HG03159 (cell line): Measurements from ENCODE around the gene FIBCD1.

ENCODE experiments used
- ATAC-seq: cut with Tn5 transposase; IDR thresholded peaks from one replicate; pipeline ENCODE4 v1.9.1; 2021; ENCODE audit warnings: mild to moderate bottlenecking, moderate library complexity; ENCODE audit not compliant: unreplicated experiment

Gene FIBCD1

GRCh38 chr9:130862747-130863146 is 76.3 kb downstream of the FIBCD1 start:
- ATAC-seq: no peak

DNA sequence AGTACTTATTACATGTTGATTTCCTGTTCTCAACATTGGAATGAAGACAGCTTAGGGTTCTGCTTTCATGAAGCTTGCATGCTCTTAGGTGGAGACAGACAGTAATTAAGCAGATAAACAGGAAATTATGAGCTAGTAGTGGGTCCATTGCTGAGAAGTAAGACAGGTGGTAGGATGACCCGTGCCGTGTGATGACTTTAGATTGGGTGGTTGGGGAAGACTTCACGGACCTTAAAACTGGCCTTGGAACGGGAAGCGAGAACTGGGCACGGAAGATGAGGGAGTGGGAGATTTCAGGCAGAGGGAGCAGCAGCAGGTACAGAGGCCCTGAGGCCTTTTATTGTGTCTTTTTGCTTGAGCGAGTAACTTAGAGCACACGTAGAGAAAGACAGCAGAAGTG is 76.8 kb downstream of the FIBCD1 start:
- ATAC-seq: no peak

DNA sequence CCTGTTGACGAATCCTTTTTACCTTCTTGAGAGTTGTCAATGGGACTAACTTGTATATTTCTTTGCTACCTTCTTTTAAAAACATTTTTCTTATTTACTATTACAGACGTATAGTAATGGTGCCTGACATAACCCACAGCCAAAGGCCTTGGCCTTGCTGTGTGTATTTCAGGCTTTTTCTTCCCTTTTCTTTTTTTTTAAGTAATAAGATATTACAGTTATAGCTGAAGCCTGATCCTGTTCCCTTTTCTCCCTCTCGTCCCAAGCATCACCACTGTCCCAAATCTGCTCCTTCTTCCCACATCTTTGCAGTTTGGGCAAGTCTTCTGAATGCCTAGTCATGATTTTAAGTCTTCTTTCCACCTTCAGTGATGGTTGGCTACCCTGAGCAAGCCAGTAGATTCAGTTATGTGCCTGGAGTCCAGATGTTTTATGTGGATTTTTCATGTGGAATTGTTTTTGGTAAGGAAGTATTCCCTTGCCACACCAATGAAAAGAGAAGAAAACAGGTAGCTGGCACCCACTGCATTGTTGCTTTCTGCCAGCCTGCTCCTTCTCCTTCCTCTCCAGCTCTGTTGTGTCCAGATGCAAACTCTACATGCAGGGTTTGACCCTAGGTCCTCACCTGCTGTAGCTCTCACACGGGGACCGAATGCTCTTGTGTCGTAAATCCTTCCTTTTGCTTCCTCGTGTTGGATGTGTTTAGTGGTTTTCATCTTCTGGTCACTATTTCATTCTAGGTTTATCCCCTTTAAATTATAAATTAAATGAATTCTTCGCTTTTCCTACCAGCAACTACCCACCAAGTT is 77.5 kb downstream of the FIBCD1 start:
- no peak for ATAC-seq

DNA sequence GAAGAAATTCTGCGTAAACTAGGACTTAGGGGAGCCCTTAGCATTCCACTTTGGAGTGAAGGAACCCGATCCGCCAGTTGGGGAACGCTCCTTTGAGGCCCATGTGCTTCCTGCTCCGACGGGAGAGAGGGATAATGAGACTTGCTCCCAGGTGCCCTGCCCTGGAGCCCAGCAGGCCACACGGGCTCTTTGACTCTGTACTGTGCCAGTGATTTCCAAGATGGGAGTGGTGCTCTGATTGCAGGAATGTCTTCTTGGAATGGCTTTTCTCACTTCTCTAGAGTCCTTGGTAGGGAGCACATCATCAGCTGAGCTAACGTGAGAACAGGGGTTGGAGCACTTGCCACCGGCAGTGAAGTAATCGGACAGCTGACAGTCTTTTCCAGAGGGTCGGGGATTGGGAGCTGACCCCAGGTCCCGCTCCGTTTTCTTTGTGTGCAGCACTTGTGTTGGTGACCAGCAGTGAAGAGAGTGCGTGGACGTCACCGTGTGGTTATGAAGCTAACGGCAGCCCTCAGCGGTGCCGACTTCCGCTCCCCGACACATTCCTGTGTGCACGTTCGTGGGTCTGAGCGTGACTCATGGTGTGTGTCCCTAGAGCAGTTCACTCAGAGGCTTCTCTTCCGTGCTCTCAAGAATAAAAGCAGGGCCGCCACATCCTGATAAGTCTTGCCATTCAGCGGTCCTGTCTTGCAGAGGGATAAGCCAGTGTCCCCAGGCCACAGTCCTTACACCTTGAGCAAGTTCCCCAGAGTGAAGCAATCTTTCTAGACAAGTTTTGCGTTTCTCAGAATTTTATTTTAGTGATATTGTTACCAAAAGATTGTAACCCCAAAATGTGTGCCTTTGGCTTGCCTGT is 78.4 kb downstream of the FIBCD1 start:
- ATAC-seq: no peak

DNA sequence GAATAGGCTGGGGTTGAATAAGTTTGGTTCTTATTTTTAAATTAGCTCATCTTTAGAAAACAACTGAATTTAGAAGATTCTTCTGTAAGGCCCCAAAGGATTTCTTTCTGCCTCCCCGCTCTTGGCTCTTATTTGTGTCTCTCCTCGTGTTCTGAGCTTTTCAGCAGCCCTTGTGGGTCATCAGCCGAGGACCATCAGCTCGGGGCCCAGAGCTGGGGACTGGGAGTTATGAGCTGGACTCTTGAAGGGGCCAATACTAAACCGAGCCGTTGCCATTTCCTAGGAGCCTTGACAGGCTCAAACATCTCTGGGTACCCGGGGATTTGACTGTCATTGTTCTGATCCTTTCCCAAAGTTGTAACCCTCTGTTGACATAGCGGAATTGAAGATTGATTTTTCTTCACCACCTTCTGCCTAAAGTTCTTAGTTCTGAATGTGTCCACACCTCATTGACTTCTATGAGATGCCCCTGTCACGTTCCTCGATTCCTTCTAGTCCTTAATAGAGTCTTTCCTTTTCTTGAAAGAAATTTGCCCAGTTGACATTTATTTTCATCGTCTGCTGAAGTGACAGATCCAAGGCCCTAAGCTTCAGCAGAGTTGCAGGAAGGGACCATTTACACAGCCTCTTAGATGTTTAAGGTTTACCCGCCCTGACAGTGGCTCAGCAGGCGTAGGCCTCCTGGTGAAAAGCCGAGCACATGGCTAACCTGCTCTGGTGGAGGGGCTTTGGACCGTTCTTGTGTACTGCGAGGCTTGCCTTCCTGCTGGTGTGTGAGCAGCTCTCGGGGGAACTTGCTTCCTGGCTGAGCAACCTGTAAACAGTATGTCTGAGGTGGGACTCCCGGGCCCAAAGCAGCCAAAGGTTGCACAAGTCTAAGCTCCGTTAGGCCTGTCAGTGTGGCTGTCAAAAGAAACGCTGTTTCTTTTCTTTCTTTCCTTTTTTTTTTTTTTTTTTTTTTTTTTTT is 80.0 kb downstream of the FIBCD1 start:
- ATAC-seq: no peak

GRCh38 chr9:130857864-130858738 is 80.9 kb downstream of the FIBCD1 start:
- ATAC-seq: no peak

- ATAC-seq: no peak
These were observed 82.6 kb downstream of the FIBCD1 start for GRCh38 chr9:130856474-130856873.

GRCh38 chr9:130854835-130855234 is 84.2 kb downstream of the FIBCD1 start:
- no peak for ATAC-seq

GRCh38 chr9:130854092-130854491 is 85.0 kb downstream of the FIBCD1 start:
- no peak for ATAC-seq

DNA sequence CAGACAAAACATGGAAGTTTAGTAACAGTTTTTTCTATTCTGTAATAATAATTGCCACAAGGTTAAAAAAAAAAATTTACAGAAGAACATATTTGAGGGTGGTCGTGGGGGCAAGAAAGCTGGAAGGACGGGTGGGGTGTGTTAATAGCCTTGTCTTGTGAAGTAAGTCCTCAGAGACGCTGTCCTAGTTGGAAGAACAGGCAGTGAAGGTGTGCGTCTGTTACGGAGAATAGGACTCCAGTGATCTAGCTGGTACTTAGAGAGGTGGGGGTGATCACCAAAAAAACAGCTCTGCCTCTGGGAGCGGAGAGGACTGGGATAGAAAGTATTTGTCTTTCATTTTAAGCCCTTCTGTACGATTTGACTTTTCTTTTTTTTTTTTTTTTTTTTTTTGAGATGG is 86.2 kb downstream of the FIBCD1 start:
- no peak for ATAC-seq
